ENCODE measurements around the gene MYL6. TPM values are rescaled to one million over a fixed set of nuclear protein-coding genes. Genes with fewer than 3 reads are reported as not detected.

The MYL6 gene
- total and polyA plus RNA-seq, 9 of the 15 experiments (the other 6 are each of a cell fraction or from before 2014, with no cell fraction given), result 557 to 1,664 (median 958) TPM

- no peak for TF ChIP-seq ARID4B (CRISPR knock-in tag; IDR thresholded peaks at IDR 0.05)
- no peak for TF ChIP-seq SETDB1 (IDR thresholded peaks at IDR 0.05; ENCODE audit: low read length)
- TF ChIP-seq MXI1 (IDR thresholded peaks at IDR 0.05; ENCODE audit: low read depth, low read length), result no peak
- no peak for TF ChIP-seq BACH1 (tag; IDR thresholded peaks at IDR 0.05)
- no peak for TF ChIP-seq MCM7 (IDR thresholded peaks at IDR 0.05)
- TF ChIP-seq ZNF707 (CRISPR knock-in tag; conservative IDR thresholded peaks at IDR 0.05), result no peak
- no peak for TF ChIP-seq CBFA2T2 (conservative IDR thresholded peaks at IDR 0.05)
- TF ChIP-seq ATF7 (IDR thresholded peaks at IDR 0.05), result no peak
- TF ChIP-seq ZNF445 (CRISPR knock-in tag; IDR thresholded peaks at IDR 0.05; ENCODE audit: low read depth), result no peak
- no peak for TF ChIP-seq FOXK1 (CRISPR knock-in tag; IDR thresholded peaks at IDR 0.05; ENCODE audit: borderline replicate concordance)
- TF ChIP-seq DLX4 (CRISPR knock-in tag; IDR thresholded peaks at IDR 0.05), result no peak
- peak; percentile 49; the same call in 1 of the 2 replicates for TF ChIP-seq JUND (IDR thresholded peaks at IDR 0.05; ENCODE audit: borderline replicate concordance, low read depth, low read length)
- TF ChIP-seq JUND (tag; IDR thresholded peaks at IDR 0.05; ENCODE audit: borderline replicate concordance, low read depth, low read length), result no peak
- TF ChIP-seq NKRF (IDR thresholded peaks at IDR 0.05; ENCODE audit: borderline replicate concordance), result no peak
- TF ChIP-seq POLR2A (conservative IDR thresholded peaks at IDR 0.05), result no peak
- no peak for TF ChIP-seq CHD1 (IDR thresholded peaks at IDR 0.05; ENCODE audit: low read length)
- TF ChIP-seq HSF4 (CRISPR knock-in tag; IDR thresholded peaks at IDR 0.05; ENCODE audit: borderline replicate concordance), result no peak
- TF ChIP-seq IFI16 (CRISPR knock-in tag; IDR thresholded peaks at IDR 0.05), result no peak
- peak; percentile 32; the same call in 1 of the 2 replicates for TF ChIP-seq MAFF (IDR thresholded peaks at IDR 0.05; ENCODE audit: low read length)
Measured at GRCh38 chr12:56120158-56120846, 37.9 kb upstream of the MYL6 start (continued).

All from K562 (cell line).